Upper lobe of right lung (tissue), 1 donor: Measurements from ENCODE around the gene ETV5. TPM values are rescaled to one million over a fixed set of nuclear protein-coding genes. Genes with fewer than 3 reads are reported as not detected.

Experiments used
- ATAC-seq: fragments of 200-7000 bp; cut with Tn5 transposase; one replicate; pipeline ENCODE4 v1.9.1; 2020; ENCODE audit warnings: mild to moderate bottlenecking, moderate library complexity
- DNase-seq: peaks from one replicate; pipeline ENCODE4 v3.0.0-alpha.2; 2020
- H3K27ac ChIP-seq: fragments of 200-600 bp; one replicate; pipeline ENCODE4 v1.8.0; 2022
- H3K27me3 ChIP-seq: fragments of 200-600 bp; one replicate; pipeline ENCODE4 v1.8.0; 2022; ENCODE audit warnings: mild to moderate bottlenecking
- H3K36me3 ChIP-seq: fragments of 200-600 bp; one replicate; pipeline ENCODE4 v1.8.0; 2022
- H3K4me1 ChIP-seq: fragments of 200-600 bp; one replicate; pipeline ENCODE4 v1.8.0; 2022
- H3K4me3 ChIP-seq: fragments of 200-600 bp; one replicate; pipeline ENCODE4 v1.8.0; 2022; ENCODE audit warnings: mild to moderate bottlenecking
- H3K9me3 ChIP-seq: fragments of 200-600 bp; one replicate; pipeline ENCODE4 v1.8.0; 2022
- intact Hi-C: fragments of 100-400 bp; cut with DNase I; formaldehyde crosslinking; loops from one replicate; pipeline ENCODE4 v1.11.0; 2022
- total RNA-seq: library from RNA; stranded (reverse); fragmentation: NEBNext Ultra II Directional; extraction: Animal tissue kit (Norgen Biotek cat#: 25700); gene quantifications from one replicate; pipeline ENCODE4 v1.2.1, GENCODE V29; 2021
- TF ChIP-seq, protein P1 (sequence below): fragments of 200-600 bp; IDR thresholded peaks from one replicate; pipeline ENCODE4 v1.8.0; 2022; ENCODE audit warnings: antibody characterized with exemption
- donor health status: DM: no; HTN: yes; CAD: no; lungs with severe emphysema.

The ETV5 gene
- total RNA-seq, 1 donor from 2014 or later, result 56.3 TPM

- Histone ChIP-seq H3K4me1 (no peaks in the 10 kb centered on the region), H3K9me3 (no peaks in the 10 kb centered on the region), H3K27me3 (no peaks in the 10 kb centered on the region), H3K4me3 (no peak overlapping the region), H3K36me3 (peaks cover 3% of the 10 kb centered on the region), H3K27ac (no peak overlapping the region)
- DNase-seq (no peak), ATAC-seq (no peak)
- TF ChIP-seq, protein P1, sequence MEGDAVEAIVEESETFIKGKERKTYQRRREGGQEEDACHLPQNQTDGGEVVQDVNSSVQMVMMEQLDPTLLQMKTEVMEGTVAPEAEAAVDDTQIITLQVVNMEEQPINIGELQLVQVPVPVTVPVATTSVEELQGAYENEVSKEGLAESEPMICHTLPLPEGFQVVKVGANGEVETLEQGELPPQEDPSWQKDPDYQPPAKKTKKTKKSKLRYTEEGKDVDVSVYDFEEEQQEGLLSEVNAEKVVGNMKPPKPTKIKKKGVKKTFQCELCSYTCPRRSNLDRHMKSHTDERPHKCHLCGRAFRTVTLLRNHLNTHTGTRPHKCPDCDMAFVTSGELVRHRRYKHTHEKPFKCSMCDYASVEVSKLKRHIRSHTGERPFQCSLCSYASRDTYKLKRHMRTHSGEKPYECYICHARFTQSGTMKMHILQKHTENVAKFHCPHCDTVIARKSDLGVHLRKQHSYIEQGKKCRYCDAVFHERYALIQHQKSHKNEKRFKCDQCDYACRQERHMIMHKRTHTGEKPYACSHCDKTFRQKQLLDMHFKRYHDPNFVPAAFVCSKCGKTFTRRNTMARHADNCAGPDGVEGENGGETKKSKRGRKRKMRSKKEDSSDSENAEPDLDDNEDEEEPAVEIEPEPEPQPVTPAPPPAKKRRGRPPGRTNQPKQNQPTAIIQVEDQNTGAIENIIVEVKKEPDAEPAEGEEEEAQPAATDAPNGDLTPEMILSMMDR, result no peak
- intact Hi-C loops, result no loop called here
Measured at GRCh38 chr3:186070550-186070949, 38.3 kb downstream of the ETV5 start.

GRCh38 chr3:186070133-186070532 lies 38.8 kb downstream of the ETV5 start:
- H3K27me3 ChIP-seq, result no peaks in the 10 kb centered on the region
- no peaks in the 10 kb centered on the region for H3K4me1 ChIP-seq
- H3K36me3 ChIP-seq, result peaks cover 7% of the 10 kb centered on the region
- DNase-seq, result no peak
- no peak for ATAC-seq
- H3K4me3 ChIP-seq, result no peak overlapping the region
- H3K9me3 ChIP-seq, result no peaks in the 10 kb centered on the region
- TF ChIP-seq, protein P1, result no peak
- intact Hi-C loops, result no loop called here
- no peak overlapping the region for H3K27ac ChIP-seq

DNA sequence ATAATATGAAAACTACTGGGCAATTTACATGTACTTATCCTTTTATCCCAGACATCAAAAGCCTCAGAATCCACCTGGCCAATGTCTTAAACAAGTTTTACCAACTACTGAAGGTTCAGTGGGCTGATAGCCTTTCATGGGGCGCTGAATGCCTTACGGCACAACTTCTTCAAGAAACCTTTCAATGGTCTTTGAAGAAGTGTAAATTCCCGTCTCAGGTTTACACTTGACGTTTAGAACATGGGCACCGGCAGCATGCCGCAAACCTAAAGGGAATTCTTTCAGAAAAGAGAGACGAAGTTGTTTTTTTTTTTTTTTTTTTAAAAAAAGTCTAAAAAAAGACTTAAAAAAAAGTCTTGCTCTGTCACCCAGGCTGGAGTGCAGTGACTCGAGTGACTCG lies 39.7 kb downstream of the ETV5 start:
- no peak for DNase-seq
- Histone ChIP-seq H3K4me3 (no peak overlapping the region), H3K9me3 (no peaks in the 10 kb centered on the region), H3K27ac (no peak overlapping the region), H3K36me3 (peaks cover 16% of the 10 kb centered on the region), H3K4me1 (no peaks in the 10 kb centered on the region), H3K27me3 (no peaks in the 10 kb centered on the region)
- TF ChIP-seq, protein P1, result no peak
- intact Hi-C loops, result no loop called here
- ATAC-seq, result no peak

DNA sequence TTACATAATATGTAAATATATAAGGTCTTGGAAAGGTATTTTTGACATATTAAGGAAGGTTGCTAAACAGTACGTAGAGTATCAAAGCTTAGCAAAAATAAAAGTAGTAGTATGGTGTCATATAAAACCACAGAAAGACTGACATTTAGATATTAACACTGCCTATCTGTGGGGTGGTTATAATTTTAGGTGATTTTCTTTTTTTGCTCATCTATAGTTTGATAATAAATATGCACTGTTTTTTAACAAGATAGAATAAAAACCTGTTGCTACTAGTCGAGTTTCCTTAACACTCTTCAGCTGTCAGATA lies 40.7 kb downstream of the ETV5 start:
- intact Hi-C loops, result no loop called here

DNA sequence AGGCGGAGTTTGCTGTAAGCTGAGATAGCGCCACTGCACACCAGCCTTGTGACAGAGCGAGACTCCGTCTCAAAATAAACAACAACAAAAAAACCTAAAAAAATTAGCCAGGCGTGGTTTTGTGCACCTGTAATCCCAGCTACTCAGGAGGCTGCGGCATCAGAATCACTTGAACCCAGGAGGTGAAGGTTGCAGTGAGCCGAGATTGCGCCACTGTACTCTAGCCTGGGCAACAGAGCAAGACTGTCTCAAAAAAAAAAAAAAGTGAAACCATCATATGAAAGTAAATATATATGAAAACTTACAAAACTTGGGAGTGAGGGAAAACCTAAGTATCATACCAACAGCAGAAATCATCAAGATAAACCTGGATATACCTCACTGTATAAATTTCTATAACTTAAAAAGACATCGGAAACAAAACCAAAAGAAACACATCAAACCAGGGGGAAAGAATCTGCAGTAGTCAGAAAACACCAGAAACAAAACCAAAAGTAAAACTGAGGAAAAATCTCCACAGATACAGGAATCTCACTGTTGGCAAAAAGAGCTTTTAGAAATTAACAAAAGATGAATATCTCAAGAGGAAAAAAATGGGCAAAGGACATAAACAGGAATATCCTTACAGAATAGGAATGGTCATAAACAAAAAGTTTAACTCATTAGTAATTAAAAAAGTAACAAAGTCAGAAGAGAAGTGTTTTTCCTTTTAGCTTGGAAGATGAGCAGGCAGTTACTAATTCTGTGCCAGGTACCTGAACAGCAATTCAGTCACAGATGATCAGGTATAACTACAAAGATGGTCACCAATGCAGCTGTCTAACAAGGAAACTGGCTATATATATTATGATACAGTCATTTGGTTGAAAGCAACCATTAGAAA lies 41.3 kb downstream of the ETV5 start:
- Histone ChIP-seq H3K9me3 (no peaks in the 10 kb centered on the region), H3K4me1 (no peaks in the 10 kb centered on the region), H3K27me3 (no peaks in the 10 kb centered on the region), H3K27ac (no peak overlapping the region), H3K36me3 (peaks cover 25% of the 10 kb centered on the region), H3K4me3 (no peak overlapping the region)
- TF ChIP-seq, protein P1, result no peak
- ATAC-seq (no peak), DNase-seq (no peak)
- intact Hi-C loops, result no loop called here

More for the DNA sequence above, 40.7 kb downstream of the ETV5 start:
- TF ChIP-seq, protein P1, result no peak
- Histone ChIP-seq H3K27ac (no peak overlapping the region), H3K9me3 (no peaks in the 10 kb centered on the region), H3K27me3 (no peaks in the 10 kb centered on the region), H3K4me3 (no peak overlapping the region), H3K4me1 (no peaks in the 10 kb centered on the region), H3K36me3 (peaks cover 20% of the 10 kb centered on the region)
- no peak for DNase-seq
- no peak for ATAC-seq
